ENCODE measurements around the gene RPL26. TPM values are rescaled to one million over a fixed set of nuclear protein-coding genes. Genes with fewer than 3 reads are reported as not detected.

The RPL26 gene
- total RNA-seq, 2 donors from 2014 or later = 1,739 to 2,129 TPM

- Histone ChIP-seq H3K36me3 (ENCODE audit: control insufficient read depth, insufficient read depth, low read length) (no peaks in the 10 kb centered on the region), H3K4me1 (ENCODE audit: control insufficient read depth, insufficient read depth, low read length) (no peaks in the 10 kb centered on the region), H3K9me3 (ENCODE audit: control insufficient read depth, low read length) (no peaks in the 10 kb centered on the region), H3K4me3 (ENCODE audit: low read length) (no peak overlapping the region), H3K9ac (ENCODE audit: extremely low read depth, low read length, poor library complexity, severe bottlenecking) (no peak overlapping the region), H3K27me3 (ENCODE audit: control insufficient read depth, insufficient read depth, low read length, poor library complexity, severe bottlenecking) (peaks cover 29% of the 10 kb centered on the region), H3K27ac (ENCODE audit: low read depth, low read length) (no peak overlapping the region)
- Mint-ChIP-seq H3K36me3 (ENCODE audit: low read depth) (no peaks in the 10 kb centered on the region), H3K27ac (no peak overlapping the region), H3K4me3 (no peak overlapping the region), H3K27me3 (ENCODE audit: insufficient read depth) (peaks cover 20% of the 10 kb centered on the region), H3K4me1 (no peaks in the 10 kb centered on the region), H3K9me3 (no peaks in the 10 kb centered on the region)
- 100% methylated on average over 1 of the region's 1 CpG; no CpG with 5 or more reads in 1 of the 2 experiments for WGBS, 2 experiments (ENCODE audit: insufficient coverage in 1 of 2, insufficient read length in 1 of 2)
- TF ChIP-seq CTCF (conservative IDR thresholded peaks at IDR 0.05) = no peak
- DNase-seq = no peak
Observed at GRCh38 chr17:8419305-8419704, 36.3 kb upstream of the RPL26 start.

- H3K9me3 Mint-ChIP-seq = no peaks in the 10 kb centered on the region
- Histone ChIP-seq H3K27me3 (ENCODE audit: control insufficient read depth, insufficient read depth, low read length, poor library complexity, severe bottlenecking) (peaks cover 29% of the 10 kb centered on the region), H3K9me3 (ENCODE audit: control insufficient read depth, low read length) (no peaks in the 10 kb centered on the region), H3K36me3 (ENCODE audit: control insufficient read depth, insufficient read depth, low read length) (no peaks in the 10 kb centered on the region), H3K27ac (ENCODE audit: low read depth, low read length) (no peak overlapping the region), H3K4me3 (ENCODE audit: low read length) (no peak overlapping the region), H3K4me1 (ENCODE audit: control insufficient read depth, insufficient read depth, low read length) (no peaks in the 10 kb centered on the region), H3K9ac (ENCODE audit: extremely low read depth, low read length, poor library complexity, severe bottlenecking) (no peak overlapping the region)
- no peak overlapping the region for H3K27ac Mint-ChIP-seq
- peaks cover 18% of the 10 kb centered on the region for H3K27me3 Mint-ChIP-seq (ENCODE audit: insufficient read depth)
- no peak for TF ChIP-seq CTCF (conservative IDR thresholded peaks at IDR 0.05)
- H3K4me1 Mint-ChIP-seq = no peaks in the 10 kb centered on the region
- H3K4me3 Mint-ChIP-seq = no peak overlapping the region
- WGBS, 2 experiments (ENCODE audit: insufficient coverage in 1 of 2, insufficient read length in 1 of 2) = 80% methylated on average over 1 of the region's 1 CpG; no CpG with 5 or more reads in 1 of the 2 experiments
- no peak for DNase-seq
- no peaks in the 10 kb centered on the region for H3K36me3 Mint-ChIP-seq (ENCODE audit: low read depth)
Observed at GRCh38 chr17:8418471-8418870, 35.5 kb upstream of the RPL26 start.

GRCh38 chr17:8417806-8418205 is 34.8 kb upstream of the RPL26 start:
- DNase-seq = no peak
- Histone ChIP-seq H3K36me3 (ENCODE audit: control insufficient read depth, insufficient read depth, low read length) (no peaks in the 10 kb centered on the region), H3K27me3 (ENCODE audit: control insufficient read depth, insufficient read depth, low read length, poor library complexity, severe bottlenecking) (peaks cover 29% of the 10 kb centered on the region), H3K4me1 (ENCODE audit: control insufficient read depth, insufficient read depth, low read length) (no peaks in the 10 kb centered on the region), H3K27ac (ENCODE audit: low read depth, low read length) (no peak overlapping the region), H3K9ac (ENCODE audit: extremely low read depth, low read length, poor library complexity, severe bottlenecking) (no peak overlapping the region), H3K4me3 (ENCODE audit: low read length) (no peak overlapping the region), H3K9me3 (ENCODE audit: control insufficient read depth, low read length) (no peaks in the 10 kb centered on the region)
- Mint-ChIP-seq H3K4me1 (no peaks in the 10 kb centered on the region), H3K36me3 (ENCODE audit: low read depth) (no peaks in the 10 kb centered on the region), H3K27me3 (ENCODE audit: insufficient read depth) (peaks cover 18% of the 10 kb centered on the region), H3K27ac (no peak overlapping the region), H3K4me3 (no peak overlapping the region), H3K9me3 (no peaks in the 10 kb centered on the region)
- no peak for TF ChIP-seq CTCF (conservative IDR thresholded peaks at IDR 0.05)
- WGBS, 2 experiments (ENCODE audit: insufficient coverage in 1 of 2, insufficient read length in 1 of 2) = 92 to 93% methylated on average over 4 of the region's 4 CpGs

All from endodermal cell (in vitro differentiated cells).